ENCODE measurements around the gene INTS1. TPM values are rescaled to one million over a fixed set of nuclear protein-coding genes. Genes with fewer than 3 reads are reported as not detected.

INTS1 gene
- total RNA-seq, 4 donors from 2014 or later: 29.8 to 65.5 (median 41.4) TPM

DNA sequence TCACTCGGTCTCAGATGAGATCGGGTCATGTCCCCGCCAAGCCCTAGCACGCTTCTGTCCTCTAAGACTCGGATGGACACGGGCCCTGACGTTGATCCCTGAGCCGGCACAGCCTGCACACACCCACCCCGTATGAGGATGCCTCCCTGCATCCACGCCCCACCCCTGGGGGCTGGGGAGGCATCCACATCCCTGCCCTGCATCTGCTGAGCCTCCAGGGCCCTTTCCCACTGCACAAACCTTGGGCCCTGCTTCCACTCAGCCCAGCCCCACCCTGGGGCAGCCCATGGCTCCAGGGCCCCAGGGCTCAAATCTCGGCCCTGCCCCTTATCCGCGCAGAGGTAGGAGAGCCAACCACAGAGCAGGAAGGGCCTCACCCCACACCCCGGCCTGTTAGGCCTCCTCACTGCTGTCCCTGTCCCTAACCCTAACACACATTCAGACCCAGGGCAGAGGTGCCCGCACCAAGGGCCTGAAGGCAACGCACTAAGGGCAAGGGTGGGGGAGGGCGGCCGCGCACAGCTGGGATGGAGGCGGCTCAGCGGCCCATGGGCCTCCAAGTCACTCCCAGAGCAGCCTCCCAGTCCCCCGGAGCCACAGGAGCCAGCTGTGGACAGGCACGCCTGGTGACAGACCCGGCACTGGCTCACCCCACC lies 35.4 kb downstream of the INTS1 start:
- H3K27ac ChIP-seq: peak overlapping the region in 1 of 4 donors; percentile 80
- TF ChIP-seq EP300 (IDR thresholded peaks at IDR 0.05): no peak
- no peak for TF ChIP-seq POLR2AphosphoS5 (IDR thresholded peaks at IDR 0.05)
- TF ChIP-seq, protein P1, sequence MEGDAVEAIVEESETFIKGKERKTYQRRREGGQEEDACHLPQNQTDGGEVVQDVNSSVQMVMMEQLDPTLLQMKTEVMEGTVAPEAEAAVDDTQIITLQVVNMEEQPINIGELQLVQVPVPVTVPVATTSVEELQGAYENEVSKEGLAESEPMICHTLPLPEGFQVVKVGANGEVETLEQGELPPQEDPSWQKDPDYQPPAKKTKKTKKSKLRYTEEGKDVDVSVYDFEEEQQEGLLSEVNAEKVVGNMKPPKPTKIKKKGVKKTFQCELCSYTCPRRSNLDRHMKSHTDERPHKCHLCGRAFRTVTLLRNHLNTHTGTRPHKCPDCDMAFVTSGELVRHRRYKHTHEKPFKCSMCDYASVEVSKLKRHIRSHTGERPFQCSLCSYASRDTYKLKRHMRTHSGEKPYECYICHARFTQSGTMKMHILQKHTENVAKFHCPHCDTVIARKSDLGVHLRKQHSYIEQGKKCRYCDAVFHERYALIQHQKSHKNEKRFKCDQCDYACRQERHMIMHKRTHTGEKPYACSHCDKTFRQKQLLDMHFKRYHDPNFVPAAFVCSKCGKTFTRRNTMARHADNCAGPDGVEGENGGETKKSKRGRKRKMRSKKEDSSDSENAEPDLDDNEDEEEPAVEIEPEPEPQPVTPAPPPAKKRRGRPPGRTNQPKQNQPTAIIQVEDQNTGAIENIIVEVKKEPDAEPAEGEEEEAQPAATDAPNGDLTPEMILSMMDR (IDR thresholded peaks at IDR 0.05): no peak
- no peak for TF ChIP-seq POLR2A (IDR thresholded peaks at IDR 0.05)
- H3K27me3 ChIP-seq: no peaks in the 10 kb centered on the region
- peaks cover 0 to 56% of the 10 kb centered on the region in 2 donors for H3K36me3 ChIP-seq
- no CpG with 5 or more reads among the region's 24 CpGs for WGBS, 2 donors (ENCODE audit: low coverage in 1 of 2)
- no peak for ATAC-seq
- H3K4me1 ChIP-seq: peaks cover 0 to 33% (median 16%) of the 10 kb centered on the region in 3 donors
- H3K9me3 ChIP-seq: no peaks in the 10 kb centered on the region
- no peak overlapping the region for H3K4me3 ChIP-seq

DNA sequence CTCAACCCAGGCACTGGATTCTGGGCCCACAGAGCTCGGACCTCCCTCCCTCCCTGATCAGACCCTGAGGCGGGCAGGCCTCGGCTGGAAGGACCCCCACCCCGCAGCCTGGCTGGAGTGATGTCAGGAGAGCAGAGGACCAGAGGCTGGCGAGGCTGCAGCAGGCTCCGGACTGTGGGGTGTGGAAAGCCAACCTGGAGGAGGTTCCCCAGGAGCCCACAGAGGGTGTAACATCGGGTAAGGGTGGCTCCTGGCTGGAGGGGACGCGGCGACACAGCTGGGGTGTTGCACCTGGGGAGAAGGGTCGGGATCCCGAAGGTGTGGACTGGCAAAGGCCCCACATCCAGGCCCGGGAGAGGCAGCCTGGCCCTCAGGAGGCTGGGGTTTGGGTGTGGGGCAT lies 36.0 kb downstream of the INTS1 start:
- Histone ChIP-seq H3K27ac (peak overlapping the region in 3 of 4 donors; percentile 80 to 89 (median 82)), H3K27me3 (no peaks in the 10 kb centered on the region), H3K4me3 (no peak overlapping the region), H3K36me3 (peaks cover 0 to 50% of the 10 kb centered on the region in 2 donors), H3K9me3 (no peaks in the 10 kb centered on the region), H3K4me1 (peaks cover 0 to 37% (median 15%) of the 10 kb centered on the region in 3 donors)
- 67% methylated on average over 1 of the region's 13 CpGs; no CpG with 5 or more reads in 1 of the 2 donors for WGBS, 2 donors (ENCODE audit: low coverage in 1 of 2)
- TF ChIP-seq, protein P1 (IDR thresholded peaks at IDR 0.05): no peak
- no peak for TF ChIP-seq POLR2A (IDR thresholded peaks at IDR 0.05)
- no peak for TF ChIP-seq POLR2AphosphoS5 (IDR thresholded peaks at IDR 0.05)
- TF ChIP-seq EP300 (IDR thresholded peaks at IDR 0.05): no peak
- no peak for ATAC-seq

DNA sequence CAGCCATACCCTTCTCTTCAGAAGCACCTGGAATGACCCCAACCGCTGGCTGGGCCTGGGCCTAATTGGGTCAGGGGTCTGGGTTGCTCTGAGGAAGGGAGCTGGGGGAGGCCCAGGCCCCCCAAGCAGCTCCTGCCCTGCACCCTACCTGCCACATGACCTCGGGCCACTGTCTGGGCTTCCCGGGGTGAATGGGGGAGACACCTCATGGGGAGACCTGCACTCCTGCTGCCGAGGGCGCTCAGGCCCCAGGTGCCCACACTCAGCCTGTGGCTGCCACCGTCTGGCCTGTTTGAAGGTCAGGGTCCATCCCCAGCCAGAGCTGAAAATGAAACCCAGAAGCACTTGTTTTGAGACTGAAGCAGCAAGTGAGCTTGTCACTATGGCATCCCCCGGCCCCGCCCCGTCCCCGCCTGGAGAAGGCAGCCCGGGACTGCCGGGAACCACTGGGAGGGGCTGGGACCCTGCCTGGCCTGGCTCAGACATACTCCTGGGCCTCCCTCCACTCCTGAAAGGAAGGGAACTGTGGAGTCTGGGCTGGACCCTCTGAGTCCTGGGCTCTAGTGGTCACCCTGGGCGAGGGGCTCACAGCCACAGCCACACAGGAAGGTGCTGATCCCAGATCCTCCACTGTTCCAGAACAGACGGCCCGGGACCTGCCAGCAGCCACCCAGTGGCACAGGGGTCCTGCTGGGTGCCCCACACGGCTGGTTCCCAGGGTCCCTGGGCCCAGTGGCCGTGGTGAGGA lies 37.5 kb downstream of the INTS1 start:
- peak overlapping the region in 1 of 2 donors; percentile 3 for H3K4me3 ChIP-seq

DNA sequence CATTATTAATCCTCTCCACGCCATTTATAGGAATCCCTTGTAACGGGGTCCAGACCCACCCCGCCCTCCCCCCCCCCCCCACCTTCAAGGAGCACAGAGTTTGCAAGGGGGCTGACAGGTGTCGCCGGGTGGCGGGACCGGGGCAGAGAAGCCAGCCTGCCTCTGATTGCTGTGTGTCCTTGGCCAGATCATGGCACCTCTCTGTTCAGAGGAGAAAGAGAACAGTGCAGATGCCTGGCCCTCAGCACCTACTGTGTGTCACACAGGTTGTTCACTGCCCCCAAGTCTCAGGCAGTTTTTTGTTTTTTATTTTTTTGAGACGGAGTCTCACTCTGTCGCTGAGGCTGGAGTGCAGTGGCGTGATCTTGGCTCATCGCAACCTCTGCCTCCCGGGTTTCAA lies 39.5 kb downstream of the INTS1 start:
- peaks cover 0 to 15% of the 10 kb centered on the region in 2 donors for H3K36me3 ChIP-seq
- 17 to 62% methylated on average over 1 to 10 of the region's 12 CpGs for WGBS, 2 donors (ENCODE audit: low coverage in 1 of 2)
- ATAC-seq: no peak
- H3K27me3 ChIP-seq: no peaks in the 10 kb centered on the region
- no peak overlapping the region for H3K4me3 ChIP-seq
- peaks cover 0 to 72% (median 34%) of the 10 kb centered on the region in 3 donors for H3K4me1 ChIP-seq
- TF ChIP-seq POLR2A (IDR thresholded peaks at IDR 0.05) (no peak), POLR2AphosphoS5 (IDR thresholded peaks at IDR 0.05) (no peak), EP300 (IDR thresholded peaks at IDR 0.05) (no peak)
- TF ChIP-seq, protein P1 (IDR thresholded peaks at IDR 0.05): no peak
- no peak overlapping the region for H3K27ac ChIP-seq
- no peaks in the 10 kb centered on the region for H3K9me3 ChIP-seq

More for the DNA sequence above, 37.5 kb downstream of the INTS1 start:
- H3K36me3 ChIP-seq: peaks cover 0 to 35% of the 10 kb centered on the region in 2 donors
- H3K27ac ChIP-seq: peak overlapping the region; percentile 40 to 89 (median 81)
- H3K9me3 ChIP-seq: no peaks in the 10 kb centered on the region
- peaks cover 0 to 52% (median 17%) of the 10 kb centered on the region in 3 donors for H3K4me1 ChIP-seq
- H3K27me3 ChIP-seq: no peaks in the 10 kb centered on the region
- WGBS, 2 donors (ENCODE audit: low coverage in 1 of 2): no CpG with 5 or more reads among the region's 17 CpGs
- peak; percentile 85 for ATAC-seq
- TF ChIP-seq, protein P1 (IDR thresholded peaks at IDR 0.05): no peak
- TF ChIP-seq EP300 (IDR thresholded peaks at IDR 0.05) (no peak), POLR2AphosphoS5 (IDR thresholded peaks at IDR 0.05) (peak; percentile 86), POLR2A (IDR thresholded peaks at IDR 0.05) (no peak)
